IPS-18c (cell line): Measurements from ENCODE around the gene POC1B.

Experiments used
- H3K4me3 ChIP-seq: 2 replicates; pipeline ENCODE4 v1.7.0; 2013; ENCODE audit warnings: low read depth, mild to moderate bottlenecking, low read length, moderate library complexity; ENCODE audit not compliant: insufficient read depth
- H3K9me3 ChIP-seq: one replicate; pipeline ENCODE4 v1.6.1; 2013; ENCODE audit warnings: mild to moderate bottlenecking, low read length, moderate library complexity; ENCODE audit not compliant: control insufficient read depth, insufficient read depth

The POC1B gene

GRCh38 chr12:89513544-89513943 lies 12.3 kb downstream of the POC1B start:
- no peak overlapping the region for H3K4me3 ChIP-seq
- H3K9me3 ChIP-seq = no peaks in the 10 kb centered on the region

- Histone ChIP-seq H3K9me3 (no peaks in the 10 kb centered on the region), H3K4me3 (no peak overlapping the region)
Measured at GRCh38 chr12:89507015-89507824, 18.6 kb downstream of the POC1B start.

- H3K4me3 ChIP-seq = no peak overlapping the region
- no peaks in the 10 kb centered on the region for H3K9me3 ChIP-seq
Measured at GRCh38 chr12:89506050-89506449, 19.8 kb downstream of the POC1B start.

- Histone ChIP-seq H3K4me3 (no peak overlapping the region), H3K9me3 (no peaks in the 10 kb centered on the region)
Measured at GRCh38 chr12:89504560-89505346, 21.1 kb downstream of the POC1B start.

- Histone ChIP-seq H3K9me3 (no peaks in the 10 kb centered on the region), H3K4me3 (no peak overlapping the region)
Measured at GRCh38 chr12:89501793-89502192, 24.1 kb downstream of the POC1B start.

GRCh38 chr12:89499857-89500256 lies 26.0 kb downstream of the POC1B start:
- Histone ChIP-seq H3K9me3 (no peaks in the 10 kb centered on the region), H3K4me3 (no peak overlapping the region)

- no peaks in the 10 kb centered on the region for H3K9me3 ChIP-seq
Measured at GRCh38 chr12:89497467-89497866, 28.4 kb downstream of the POC1B start.

GRCh38 chr12:89497005-89497404 lies 28.8 kb downstream of the POC1B start:
- Histone ChIP-seq H3K9me3 (no peaks in the 10 kb centered on the region), H3K4me3 (no peak overlapping the region)

More at GRCh38 chr12:89497467-89497866, 28.4 kb downstream of the POC1B start:
- no peak overlapping the region for H3K4me3 ChIP-seq

- Histone ChIP-seq H3K9me3 (no peaks in the 10 kb centered on the region), H3K4me3 (no peak overlapping the region)
Measured at GRCh38 chr12:89494411-89495231, 31.2 kb downstream of the POC1B start.

GRCh38 chr12:89493670-89494302 lies 32.1 kb downstream of the POC1B start:
- H3K9me3 ChIP-seq = no peaks in the 10 kb centered on the region
- no peak overlapping the region for H3K4me3 ChIP-seq

- no peaks in the 10 kb centered on the region for H3K9me3 ChIP-seq
- H3K4me3 ChIP-seq = no peak overlapping the region
Measured at GRCh38 chr12:89492883-89493282, 33.0 kb downstream of the POC1B start.

GRCh38 chr12:89490922-89491321 lies 34.9 kb downstream of the POC1B start:
- Histone ChIP-seq H3K4me3 (no peak overlapping the region), H3K9me3 (no peaks in the 10 kb centered on the region)

GRCh38 chr12:89486264-89486663 lies 39.6 kb downstream of the POC1B start:
- H3K4me3 ChIP-seq = no peak overlapping the region
- no peaks in the 10 kb centered on the region for H3K9me3 ChIP-seq

- H3K4me3 ChIP-seq = no peak overlapping the region
- H3K9me3 ChIP-seq = no peaks in the 10 kb centered on the region
Measured at GRCh38 chr12:89484470-89484869, 41.4 kb downstream of the POC1B start.

- Histone ChIP-seq H3K9me3 (no peaks in the 10 kb centered on the region), H3K4me3 (no peak overlapping the region)
Measured at GRCh38 chr12:89481213-89481914, 44.5 kb downstream of the POC1B start.

- Histone ChIP-seq H3K4me3 (no peak overlapping the region), H3K9me3 (no peaks in the 10 kb centered on the region)
Measured at GRCh38 chr12:89479982-89480381, 45.9 kb downstream of the POC1B start.
